ENCODE results near the gene CACNG8.
A peak's percentile ranks its signal among the peaks of the same experiment; 100 is the strongest.

CACNG8 gene

GRCh38 chr19:53962887-53963431 is at the start of gene CACNG8:
CACNG8 (plus strand) TSS chr19:53962937.
- DNase-seq (ENCODE audit: low read depth), result no peak
- H3K4me3 ChIP-seq (ENCODE audit: low read length), result peak within 1 kb of the TSS; percentile 41
- TF ChIP-seq CTCF (conservative IDR thresholded peaks at IDR 0.05; ENCODE audit: low read length), result no peak

- no peak for TF ChIP-seq CTCF (conservative IDR thresholded peaks at IDR 0.05; ENCODE audit: low read length)
- no peak for DNase-seq (ENCODE audit: low read depth)
- no peak overlapping the region for H3K4me3 ChIP-seq (ENCODE audit: low read length)
These were observed 47.7 kb upstream of the CACNG8 start for GRCh38 chr19:53915000-53915399.

GRCh38 chr19:53916004-53916403 is 46.7 kb upstream of the CACNG8 start:
- TF ChIP-seq CTCF (conservative IDR thresholded peaks at IDR 0.05; ENCODE audit: low read length), result no peak
- H3K4me3 ChIP-seq (ENCODE audit: low read length), result no peak overlapping the region
- DNase-seq (ENCODE audit: low read depth), result no peak

- H3K4me3 ChIP-seq (ENCODE audit: low read length), result no peak overlapping the region
- TF ChIP-seq CTCF (conservative IDR thresholded peaks at IDR 0.05; ENCODE audit: low read length), result no peak
- DNase-seq (ENCODE audit: low read depth), result no peak
These were observed 45.4 kb upstream of the CACNG8 start for GRCh38 chr19:53917356-53917755.

- DNase-seq (ENCODE audit: low read depth), result peak; percentile 57
- TF ChIP-seq CTCF (conservative IDR thresholded peaks at IDR 0.05; ENCODE audit: low read length), result no peak
- H3K4me3 ChIP-seq (ENCODE audit: low read length), result no peak overlapping the region
These were observed 35.0 kb upstream of the CACNG8 start for GRCh38 chr19:53927739-53928138.

- no peak overlapping the region for H3K4me3 ChIP-seq (ENCODE audit: low read length)
- DNase-seq (ENCODE audit: low read depth), result no peak
- no peak for TF ChIP-seq CTCF (conservative IDR thresholded peaks at IDR 0.05; ENCODE audit: low read length)
These were observed 26.7 kb upstream of the CACNG8 start for GRCh38 chr19:53936029-53936428.

GRCh38 chr19:53942001-53942786 is 20.5 kb upstream of the CACNG8 start:
- no peak for TF ChIP-seq CTCF (conservative IDR thresholded peaks at IDR 0.05; ENCODE audit: low read length)
- no peak overlapping the region for H3K4me3 ChIP-seq (ENCODE audit: low read length)
- DNase-seq (ENCODE audit: low read depth), result no peak

All from AG10803 (cell line).